ELR (cell line): ENCODE measurements around the gene F5.

Source experiments
- DNase-seq: peaks from one replicate; pipeline ENCODE4 v3.0.0-alpha.2; 2015; ENCODE audit warnings: low read depth

The F5 gene

GRCh38 chr1:169475806-169476387, 110.4 kb downstream of the F5 start:
- DNase-seq, result no peak

GRCh38 chr1:169474302-169474995, 111.8 kb downstream of the F5 start:
- DNase-seq, result no peak

GRCh38 chr1:169473347-169473746, 112.9 kb downstream of the F5 start:
- no peak for DNase-seq

GRCh38 chr1:169472738-169473137, 113.5 kb downstream of the F5 start:
- no peak for DNase-seq

GRCh38 chr1:169468982-169469381, 117.3 kb downstream of the F5 start:
- peak; percentile 11 for DNase-seq

- DNase-seq, result peak; percentile 56
Measured at GRCh38 chr1:169466259-169467230, 119.7 kb downstream of the F5 start.

GRCh38 chr1:169465281-169465680, 121.0 kb downstream of the F5 start:
- DNase-seq, result no peak
